HG03196 (cell line): ENCODE data around the gene TMEM128.
"Not testable (repeated sequence)": the region's sequence is repeated elsewhere in the genome, so short reads cannot be mapped to it uniquely, and the experiment has no call there.

Source experiments
- ATAC-seq: cut with Tn5 transposase; IDR thresholded peaks from one replicate; pipeline ENCODE4 v1.9.1; 2021; ENCODE audit not compliant: unreplicated experiment

TMEM128 gene

GRCh38 chr4:4248029-4248884, at the start of gene TMEM128:
TSS of gene TMEM128 (minus strand) at chr4:4248223. CDS start at chr4:4248202, 21 bp downstream.
- peak; percentile 94 for ATAC-seq

GRCh38 chr4:4296283-4296846, 48.3 kb upstream of the TMEM128 start:
- ATAC-seq = no peak

GRCh38 chr4:4293279-4293678, 45.3 kb upstream of the TMEM128 start:
- ATAC-seq = no peak

GRCh38 chr4:4289941-4290850, 42.2 kb upstream of the TMEM128 start, which contains the start of the genes LYAR and ZBTB49:
TSS of gene LYAR (minus strand) at chr4:4290154. CDS start at chr4:4283742, 6,412 bp downstream.
TSS of gene ZBTB49 (plus strand) at chr4:4290251. CDS start at chr4:4299946, 9,695 bp downstream.
- ATAC-seq = peak; percentile 82

- ATAC-seq = peak; percentile 25
Measured at GRCh38 chr4:4289597-4289940, 41.5 kb upstream of the TMEM128 start.

- no peak for ATAC-seq
Measured at GRCh38 chr4:4289055-4289454, 41.0 kb upstream of the TMEM128 start.

GRCh38 chr4:4288098-4288497, 40.1 kb upstream of the TMEM128 start:
- ATAC-seq = no peak

- no peak for ATAC-seq
Measured at GRCh38 chr4:4284827-4285618, 37.0 kb upstream of the TMEM128 start.

GRCh38 chr4:4281787-4282186, 33.8 kb upstream of the TMEM128 start:
- no peak for ATAC-seq

- ATAC-seq = no peak
Measured at GRCh38 chr4:4277531-4277930, 29.5 kb upstream of the TMEM128 start.

GRCh38 chr4:4274226-4274625, 26.2 kb upstream of the TMEM128 start:
- no peak for ATAC-seq

GRCh38 chr4:4271912-4272311, 23.9 kb upstream of the TMEM128 start:
- ATAC-seq = no peak

- no peak for ATAC-seq
Measured at GRCh38 chr4:4270529-4270928, 22.5 kb upstream of the TMEM128 start.

GRCh38 chr4:4269856-4270255, 21.8 kb upstream of the TMEM128 start:
- no peak for ATAC-seq

GRCh38 chr4:4269331-4269731, 21.3 kb upstream of the TMEM128 start:
- no peak for ATAC-seq

- ATAC-seq = no peak
Measured at GRCh38 chr4:4268776-4269175, 20.8 kb upstream of the TMEM128 start.

GRCh38 chr4:4267981-4268380, 20.0 kb upstream of the TMEM128 start:
- ATAC-seq = no peak

- no peak for ATAC-seq
Measured at GRCh38 chr4:4260185-4260751, 12.2 kb upstream of the TMEM128 start.

- no peak for ATAC-seq
Measured at GRCh38 chr4:4259484-4260100, 11.6 kb upstream of the TMEM128 start.

- ATAC-seq = not testable (repeated sequence)
Measured at GRCh38 chr4:4257705-4258104, 9.7 kb upstream of the TMEM128 start.
